ENCODE measurements around the gene RHBDD1. TPM values are rescaled to one million over a fixed set of nuclear protein-coding genes. Genes with fewer than 3 reads are reported as not detected.

RHBDD1 gene
- polyA plus RNA-seq, 2 of the 4 experiments (the other 2 are of a cell fraction) = 8.3 to 46.9 TPM

- no peak for TF ChIP-seq USF2 (IDR thresholded peaks at IDR 0.05)
- TF ChIP-seq GATA3 (IDR thresholded peaks at IDR 0.05; ENCODE audit: borderline replicate concordance) = no peak
- no peak for TF ChIP-seq SREBF2 (IDR thresholded peaks at IDR 0.05)
- no peak for TF ChIP-seq REST (IDR thresholded peaks at IDR 0.05)
- TF ChIP-seq CHD2 (IDR thresholded peaks at IDR 0.05; ENCODE audit: low read length, partially characterized antibody) = no peak
- no peak for TF ChIP-seq RAD21 (conservative IDR thresholded peaks at IDR 0.05 in 1 of 2, IDR thresholded peaks at IDR 0.05 in 1 of 2)
- no peak for TF ChIP-seq MYC (IDR thresholded peaks at IDR 0.05; ENCODE audit: borderline replicate concordance, low read length)
- no peak for TF ChIP-seq HES2 (IDR thresholded peaks at IDR 0.05)
- TF ChIP-seq NR3C1 (IDR thresholded peaks at IDR 0.05) = no peak
- TF ChIP-seq CTCF (IDR thresholded peaks at IDR 0.05) = no peak
- no peak for TF ChIP-seq FOSL2 (IDR thresholded peaks at IDR 0.05)
- TF ChIP-seq FOSL2 (CRISPR knock-in tag; IDR thresholded peaks at IDR 0.05) = no peak
- no peak for TF ChIP-seq KDM1A (IDR thresholded peaks at IDR 0.05; ENCODE audit: low read depth)
- TF ChIP-seq RFX5 (IDR thresholded peaks at IDR 0.05) = no peak
- no peak for TF ChIP-seq ZC3H11A (IDR thresholded peaks at IDR 0.05)
- TF ChIP-seq TFCP2L1 (CRISPR knock-in tag; IDR thresholded peaks at IDR 0.05) = no peak
- DNase-seq (ENCODE audit: low read depth in 1 of 2, low spot score in 1 of 2) = no peak
- no peak for FAIRE-seq
- H3K4me1 ChIP-seq = peaks cover 37% of the 10 kb centered on the region
- H3K4me2 ChIP-seq = no peak overlapping the region
- no peak overlapping the region for H3K27ac ChIP-seq
- ChIA-PET POLR2A (no interaction called here), CTCF (interaction anchor here (3.9 kb wide), 1 partner anchor 11 kb away, joined by 16 read pairs; the partner anchor contains the start of gene IRS1)
- H3K4me3 ChIP-seq = no peak overlapping the region
- no peak for ATAC-seq
- H3K9me3 ChIP-seq = no peaks in the 10 kb centered on the region
Observed at GRCh38 chr2:226788064-226788463, 47.8 kb upstream of the RHBDD1 start.

- TF ChIP-seq BCL3 (IDR thresholded peaks at IDR 0.05) (no peak), POLR2AphosphoS2 (conservative IDR thresholded peaks at IDR 0.05; ENCODE audit: low read length) (no peak), SMC3 (IDR thresholded peaks at IDR 0.05) (no peak), HOXA7 (CRISPR knock-in tag; IDR thresholded peaks at IDR 0.05) (no peak), HEYL (CRISPR knock-in tag; IDR thresholded peaks at IDR 0.05) (no peak), ZC3H11A (IDR thresholded peaks at IDR 0.05) (no peak), HOXB13 (CRISPR knock-in tag; IDR thresholded peaks at IDR 0.05; ENCODE audit: low read depth) (no peak), FOSL2 (IDR thresholded peaks at IDR 0.05) (no peak), FOSL2 (CRISPR knock-in tag; IDR thresholded peaks at IDR 0.05) (no peak), RFX5 (IDR thresholded peaks at IDR 0.05) (no peak), RARB (CRISPR knock-in tag; IDR thresholded peaks at IDR 0.05) (no peak), HDAC2 (IDR thresholded peaks at IDR 0.05) (no peak), E2F6 (IDR thresholded peaks at IDR 0.05; ENCODE audit: borderline replicate concordance, low read depth) (no peak)
- peak overlapping the region; percentile 96; the same call in 2 of the 3 replicates for H3K4me2 ChIP-seq
- 87% methylated on average over 3 of the region's 3 CpGs for WGBS (ENCODE audit: missing lambda C conversion rate)
- H3K27ac ChIP-seq = no peak overlapping the region; a peak in 1 of 6 replicates
- no peak for DNase-seq (ENCODE audit: low read depth in 1 of 2, low spot score in 1 of 2)
- peaks cover 41% of the 10 kb centered on the region for H3K4me1 ChIP-seq
- no peak for FAIRE-seq
- H3K9me3 ChIP-seq = no peaks in the 10 kb centered on the region
- H3K4me3 ChIP-seq = no peak overlapping the region
- CTCF ChIA-PET = interaction anchor here (0.6 to 3.9 kb wide), 4 partner anchors 10 to 28 kb away, joined by 3 to 16 read pairs (median 5); partner anchors contain the start of gene IRS1
- ATAC-seq = no peak
- POLR2A ChIA-PET = no interaction called here
Observed at GRCh38 chr2:226788881-226789490, 46.9 kb upstream of the RHBDD1 start.
